ENCODE results near the gene MSTN.

DNA sequence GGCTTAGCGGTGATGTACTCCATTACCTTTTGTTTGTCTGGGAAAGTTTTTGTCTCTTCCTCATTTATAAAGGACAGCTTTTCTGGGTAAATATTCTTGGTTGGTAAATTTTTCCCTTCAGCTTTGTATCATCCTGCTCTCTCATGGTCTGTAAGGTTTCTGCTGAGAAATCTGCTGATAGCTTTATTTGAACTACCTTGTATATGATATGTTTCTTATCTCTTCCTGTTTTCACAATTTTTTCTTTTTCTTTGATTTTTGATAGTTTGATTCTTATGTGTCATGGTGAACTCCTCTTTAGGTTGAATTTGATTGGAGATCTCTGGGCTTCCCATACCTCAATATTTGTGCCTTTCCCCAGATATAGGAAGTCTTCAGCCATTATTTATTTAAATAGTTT is 44.7 kb downstream of the MSTN start:
- no peak for TF ChIP-seq POLR2A (IDR thresholded peaks at IDR 0.05; ENCODE audit: low read depth, low read length)
- no peak for TF ChIP-seq TAF1 (IDR thresholded peaks at IDR 0.05; ENCODE audit: borderline replicate concordance, low read depth, low read length)
